ENCODE measurements around the gene SLC2A11.

DNA sequence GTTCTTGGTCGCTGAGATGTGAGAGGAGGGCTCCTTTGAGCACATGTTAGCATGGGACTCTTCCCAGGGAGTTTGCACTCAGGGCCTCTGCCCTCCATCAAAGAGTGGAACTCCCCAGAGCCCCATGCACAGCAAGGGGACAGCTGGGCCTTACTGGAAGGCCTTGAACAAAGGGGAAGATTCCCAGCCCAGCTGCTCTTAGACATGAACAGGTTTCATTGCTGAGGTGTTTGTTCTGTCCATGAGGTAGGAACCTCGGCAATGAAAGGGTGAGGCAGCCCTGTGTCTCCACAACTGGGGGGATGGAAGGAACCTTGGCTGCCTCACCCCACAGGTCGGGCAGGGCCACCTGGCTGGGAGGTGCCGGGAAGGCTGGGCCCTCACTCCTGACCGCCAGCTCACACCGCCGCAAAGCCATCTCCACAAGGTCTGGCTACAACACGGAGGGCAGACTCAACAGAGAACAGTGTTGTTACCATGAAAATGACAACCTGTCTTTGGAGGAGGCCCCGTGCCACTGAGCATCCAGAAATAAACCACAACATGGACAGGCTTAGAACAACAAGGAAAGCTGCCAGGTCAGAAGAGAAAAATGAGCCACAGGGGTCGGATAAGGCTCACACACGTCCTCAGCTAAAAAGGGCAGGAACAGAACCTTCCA, 22.1 kb upstream of the SLC2A11 start:
- TF ChIP-seq POLR2A (IDR thresholded peaks at IDR 0.05; ENCODE audit: low read length): no peak
- no peak for TF ChIP-seq GATA1 (IDR thresholded peaks at IDR 0.05; ENCODE audit: low read depth, low read length)
